Left lung (tissue), 10 donors: ENCODE measurements around the gene LIAS. TPM values are rescaled to one million over a fixed set of nuclear protein-coding genes. Genes with fewer than 3 reads are reported as not detected.

ENCODE experiments used
- ATAC-seq: fragments of 200-7000 bp; cut with Tn5 transposase; one replicate; pipeline ENCODE4 v1.9.1; 2020; ENCODE audit warnings: moderate library complexity
- DNase-seq, 4 donors: peaks; one replicate each; pipeline ENCODE4 v3.0.0-alpha.2; 2013 to 2020
- H3K27ac ChIP-seq, 2 donors: fragments of 200-600 bp; sonication (generic) in 1 of 2; one replicate each; pipeline versions ENCODE4 v1.5.0 to v1.8.0; 2020 to 2021
- H3K27me3 ChIP-seq, 2 donors: fragments of 200-600 bp; sonication (generic) in 1 of 2; one replicate each; pipeline versions ENCODE4 v1.5.0 to v1.8.0; 2020 to 2021
- H3K36me3 ChIP-seq, 2 donors: fragments of 200-600 bp; sonication (generic) in 1 of 2; one replicate each; pipeline versions ENCODE4 v1.5.0 to v1.8.0; 2020 to 2021
- H3K4me1 ChIP-seq, 2 donors: fragments of 200-600 bp; one replicate each; pipeline ENCODE4 v1.8.0; 2021
- H3K4me3 ChIP-seq, 2 donors: fragments of 200-600 bp; sonication (generic) in 1 of 2; one replicate each; pipeline versions ENCODE4 v1.5.0 to v1.8.0; 2020 to 2021; ENCODE audit warnings: mild to moderate bottlenecking in 1 of 2
- H3K9me3 ChIP-seq, 2 donors: fragments of 200-600 bp; sonication (generic) in 1 of 2; one replicate each; pipeline versions ENCODE4 v1.5.0 to v1.8.0; 2020 to 2021
- CTCF ChIP-seq, 2 donors: fragments of 200-600 bp; sonication (generic) in 1 of 2; IDR thresholded peaks; one replicate each; pipeline versions ENCODE4 v1.5.0 to v1.8.0; 2021; ENCODE audit warnings: antibody characterized with exemption in 2 of 2
- intact Hi-C, 2 donors: fragments of 100-400 bp; cut with DNase I; formaldehyde crosslinking; loops; one replicate each; pipeline versions ENCODE4 v1.11.2 to v1.14.2; 2022
- microRNA-seq, 2 donors: library from miRNA; unstranded; fragments of <30 nt; microRNA quantifications; one replicate each; pipeline ENCODE4, GENCODE V29; 2019
- polyA plus RNA-seq, 6 donors: library from polyadenylated mRNA; unstranded; fragments of 120-200 nt; gene quantifications; one replicate each; pipeline ENCODE4 v1.2.1, GENCODE V29; 2013; ENCODE audit not compliant: insufficient read length in 6 of 6
- total RNA-seq, 2 donors: library from RNA; stranded (reverse); fragmentation: NEBNext Ultra II Directional; extraction: Animal tissue kit (Norgen Biotek cat#: 25700); gene quantifications; one replicate each; pipeline ENCODE4 v1.2.1, GENCODE V29; 2021
- donor health status: DM: no; HTN: yes; CAD: no.
- donor health status: DM: no; HTN: no; CAD: no.

Gene LIAS
- total and polyA plus RNA-seq, 8 donors = 9.6 to 36.6 (median 29.0) TPM

- Histone ChIP-seq H3K27ac (peak overlapping the region; percentile 89 to 95), H3K36me3 (peaks cover 0 to under 1% of the 10 kb centered on the region in 2 donors), H3K27me3 (no peaks in the 10 kb centered on the region), H3K4me3 (peak overlapping the region; percentile 76 to 88), H3K4me1 (peaks cover 9 to 34% of the 10 kb centered on the region in 2 donors), H3K9me3 (peaks cover 0 to 5% of the 10 kb centered on the region in 2 donors)
- intact Hi-C loops = loop anchor here in 1 of 2 donors (10.0 kb wide), 1 partner anchor 109 kb away; the partner anchor contains the start of gene SMIM14
- ATAC-seq (no peak), DNase-seq (no peak)
- TF ChIP-seq CTCF (IDR thresholded peaks at IDR 0.05) = no peak
Observed at GRCh38 chr4:39525822-39526690, 67.2 kb downstream of the LIAS start.

GRCh38 chr4:39526765-39527295 lies 68.0 kb downstream of the LIAS start:
- intact Hi-C loops = loop anchor here in 1 of 2 donors (10.0 kb wide), 1 partner anchor 108 kb away; the partner anchor contains the start of gene SMIM14
- ATAC-seq (no peak), DNase-seq (peak in 1 of 4 donors; percentile 21)
- H3K36me3 ChIP-seq = peaks cover 0 to 3% of the 10 kb centered on the region in 2 donors
- H3K4me1 ChIP-seq = peaks cover 9 to 33% of the 10 kb centered on the region in 2 donors
- no peak for TF ChIP-seq CTCF (IDR thresholded peaks at IDR 0.05)
- peaks cover 0 to 5% of the 10 kb centered on the region in 2 donors for H3K9me3 ChIP-seq
- H3K4me3 ChIP-seq = peak overlapping the region; percentile 76 to 88
- H3K27ac ChIP-seq = peak overlapping the region; percentile 89 to 95
- no peaks in the 10 kb centered on the region for H3K27me3 ChIP-seq

- no peak for TF ChIP-seq CTCF (IDR thresholded peaks at IDR 0.05)
- intact Hi-C loops = loop anchor here in 1 of 2 donors (10.0 kb wide), 1 partner anchor 107 kb away; the partner anchor contains the start of gene SMIM14
- peaks cover 0 to 5% of the 10 kb centered on the region in 2 donors for H3K9me3 ChIP-seq
- no peaks in the 10 kb centered on the region for H3K27me3 ChIP-seq
- H3K4me3 ChIP-seq = peak within 1 kb of the TSS; percentile 76 to 88
- H3K27ac ChIP-seq = peak within 1 kb of the TSS; percentile 89 to 95
- DNase-seq (peak; percentile 97 to 99 (median 98)), ATAC-seq (peak; percentile 97)
- H3K36me3 ChIP-seq = peaks cover 0 to 9% of the 10 kb centered on the region in 2 donors
- H3K4me1 ChIP-seq = peaks cover 9 to 28% of the 10 kb centered on the region in 2 donors
Observed at GRCh38 chr4:39527296-39528060, 68.6 kb downstream of the LIAS start, which contains the start of gene UGDH. Gene UGDH (minus strand): TSS chr4:39527439. CDS start chr4:39521512, 5,927 bp downstream.

- ATAC-seq (peak; percentile 47), DNase-seq (peak in 1 of 4 donors; percentile 82)
- peaks cover 9 to 28% of the 10 kb centered on the region in 2 donors for H3K4me1 ChIP-seq
- intact Hi-C loops = loop anchor here in 1 of 2 donors (10.0 kb wide), 1 partner anchor 107 kb away; the partner anchor contains the start of gene SMIM14
- H3K36me3 ChIP-seq = peaks cover 0 to 15% of the 10 kb centered on the region in 2 donors
- peak overlapping the region; percentile 76 to 88 for H3K4me3 ChIP-seq
- peak overlapping the region; percentile 89 to 95 for H3K27ac ChIP-seq
- no peak for TF ChIP-seq CTCF (IDR thresholded peaks at IDR 0.05)
- peaks cover 0 to 5% of the 10 kb centered on the region in 2 donors for H3K9me3 ChIP-seq
- no peaks in the 10 kb centered on the region for H3K27me3 ChIP-seq
Observed at GRCh38 chr4:39528061-39528465, 69.2 kb downstream of the LIAS start.

Small RNA genes lying within 50 kb of the gene (microRNA-seq; reads per million reads assigned to microRNA genes)
- gene MIR5591 = 0 reads per million in 2 donors

Other genes starting within 250 kb of the LIAS start
- gene RFC1, start 92.7 kb upstream of the LIAS start, total RNA-seq = 10 to 100 TPM; 40.8 to 50.4 TPM
- gene RFC1, start 92.7 kb upstream of the LIAS start, polyA plus RNA-seq = 10 to 100 TPM; 64.6 to 82.4 (median 74.5) TPM
- gene KLB, start 52.1 kb upstream of the LIAS start, total RNA-seq = 1 to 10 TPM in 1 of 2 donors, under 1 TPM in 1; 0.34 to 2.2 TPM
- under 1 TPM; 0.18 to 0.51 (median 0.41) TPM for gene KLB, start 52.1 kb upstream of the LIAS start, polyA plus RNA-seq
- gene RPL9, start 134 bp upstream of the LIAS start, total RNA-seq = 1,000 to 10,000 TPM in 1 of 2 donors, 100 to 1,000 TPM in 1; 974 to 1,439 TPM
- 1,000 to 10,000 TPM in 3 of 6 donors, 100 to 1,000 TPM in 3; 634 to 2,388 (median 1,341) TPM for gene RPL9, start 134 bp upstream of the LIAS start, polyA plus RNA-seq
- gene UGDH, start 68.4 kb downstream of the LIAS start, total RNA-seq = 100 to 1,000 TPM in 1 of 2 donors, 10 to 100 TPM in 1; 62.8 to 104 TPM
- 100 to 1,000 TPM in 3 of 6 donors, 10 to 100 TPM in 3; 78.6 to 108 (median 100) TPM for gene UGDH, start 68.4 kb downstream of the LIAS start, polyA plus RNA-seq
- gene SMIM14, start 179.8 kb downstream of the LIAS start, total RNA-seq = 10 to 100 TPM; 55.4 to 66.9 TPM
- gene SMIM14, start 179.8 kb downstream of the LIAS start, polyA plus RNA-seq = 10 to 100 TPM; 52.9 to 67.8 (median 54.8) TPM
- 10 to 100 TPM; 54.5 to 78.6 TPM for gene UBE2K, start 239.1 kb downstream of the LIAS start, total RNA-seq
- 10 to 100 TPM; 64.8 to 87.4 (median 75.9) TPM for gene UBE2K, start 239.1 kb downstream of the LIAS start, polyA plus RNA-seq